HCT116 (cell line): ENCODE data around the gene PRR7. TPM values are rescaled to one million over a fixed set of nuclear protein-coding genes. Genes with fewer than 3 reads are reported as not detected.

Source experiments
- ATAC-seq: fragments of 200-7000 bp; cut with Tn5 transposase; 2 replicates; pipeline ENCODE4 v1.9.1; 2020; ENCODE audit warnings: mild to moderate bottlenecking, moderate library complexity
- BruUV-seq: library from RNA; stranded (reverse); fragments of 400-500 nt; replicated peaks from 2 replicates; lab custom pipeline; 2021; lab: Mats Ljungman, UMichigan
- CTCF ChIA-PET: fragments of 300-600 bp; sonication (Branson Sonifier 250); formaldehyde crosslinking; loops from one replicate; lab custom pipeline; 2021; ENCODE audit warnings: antibody characterized with exemption; lab: Charles Lee
- POLR2A ChIA-PET: fragments of 300-600, 350-600 bp; sonication (Branson Sonifier 250); formaldehyde crosslinking; loops from one replicate; lab custom pipeline; 2021; ENCODE audit warnings: antibody characterized with exemption; lab: Charles Lee
- RAD21 ChIA-PET, 2 experiments: fragments of 300-600 bp; sonication (Branson Sonifier 250); formaldehyde crosslinking; loops; one replicate each; lab custom pipeline; 2023; ENCODE audit warnings: low total read pairs in 2 of 2; ENCODE audit not compliant: uncharacterized antibody in 2 of 2, unreplicated experiment in 2 of 2, low non-redundant PET in 1 of 2; lab: Charles Lee
- DNase-seq: peaks from one replicate; pipeline ENCODE4 v3.0.0-alpha.2; 2010; ENCODE audit warnings: low read depth, low spot score
- H2AFZ ChIP-seq: fragments of 200-600 bp; shearing (Covaris generic), sonication (generic); 2 replicates; pipeline ENCODE4 v1.6.1; 2017; ENCODE audit warnings: low read depth, mixed run types, mixed read lengths, antibody characterized with exemption, low read length; ENCODE audit not compliant: poor library complexity, severe bottlenecking
- H3K27ac ChIP-seq: 2 replicates; pipeline ENCODE4 v1.5.1; 2012; ENCODE audit warnings: low read depth, low read length
- H3K27me3 ChIP-seq: fragments of 200-600 bp; sonication (generic); 2 replicates; pipeline ENCODE4 v1.6.1; 2016; ENCODE audit warnings: mixed run types, low read length, mixed read lengths; ENCODE audit not compliant: insufficient read depth
- H3K36me3 ChIP-seq, 2 experiments: fragments of 200-500 bp in 1 of 2; fragments of 200-600 bp in 1 of 2; sonication (Bioruptor generic) in 1 of 2; sonication (generic) in 1 of 2; 2 replicates each; pipeline versions ENCODE4 v1.5.1 to v1.6.1; 2014 to 2016; ENCODE audit warnings: low read length in 2 of 2, inconsistent platforms in 1 of 2, mixed read lengths in 1 of 2, mixed run types in 1 of 2; ENCODE audit not compliant: insufficient read depth in 2 of 2, control insufficient read depth in 1 of 2
- H3K4me1 ChIP-seq, 2 experiments: fragments of 200-600 bp in 1 of 2; sonication (generic) in 1 of 2; 2 replicates each; pipeline versions ENCODE4 v1.5.1 to v1.6.1; 2012 to 2017; ENCODE audit warnings: low read length in 2 of 2, inconsistent platforms in 1 of 2, mild to moderate bottlenecking in 1 of 2, mixed read lengths in 1 of 2, mixed run types in 1 of 2, moderate library complexity in 1 of 2; ENCODE audit not compliant: insufficient read depth in 2 of 2, control insufficient read depth in 1 of 2
- H3K4me2 ChIP-seq: fragments of 200-600 bp; sonication (generic); 2 replicates; pipeline ENCODE4 v1.6.1; 2017; ENCODE audit warnings: mixed run types, low read length, mixed read lengths
- H3K4me3 ChIP-seq, 2 experiments: fragments of 200-600 bp in 1 of 2; sonication (generic) in 1 of 2; replicated peaks in 1 of 2; 2 replicates each; pipeline ENCODE4 v1.5.1; 2011 to 2016; ENCODE audit warnings: low read length in 2 of 2, control low read depth in 1 of 2, low read depth in 1 of 2, mild to moderate bottlenecking in 1 of 2, mixed read lengths in 1 of 2, mixed run types in 1 of 2
- H3K79me2 ChIP-seq: fragments of 200-600 bp; sonication (generic); 2 replicates; pipeline ENCODE4 v1.6.1; 2017; ENCODE audit warnings: mild to moderate bottlenecking, mixed run types, low read length, moderate library complexity, mixed read lengths; ENCODE audit not compliant: insufficient read depth
- H3K9ac ChIP-seq: fragments of 200-600 bp; sonication (generic); 2 replicates; pipeline ENCODE4 v1.6.1; 2016; ENCODE audit warnings: low read length, mixed read lengths
- H3K9me2 ChIP-seq: fragments of 200-600 bp; sonication (generic), shearing (Covaris generic); 2 replicates; pipeline ENCODE4 v1.6.1; 2017; ENCODE audit warnings: mixed run types, mild to moderate bottlenecking, moderate library complexity; ENCODE audit not compliant: insufficient read depth
- H3K9me3 ChIP-seq, 2 experiments: fragments of 200-500 bp in 1 of 2; fragments of 200-600 bp in 1 of 2; sonication (Bioruptor generic) in 1 of 2; sonication (generic) in 1 of 2; 2 replicates each; pipeline ENCODE4 v1.6.1; 2014 to 2017; ENCODE audit warnings: low read length in 2 of 2, mixed read lengths in 2 of 2, inconsistent platforms in 1 of 2, low read depth in 1 of 2, mild to moderate bottlenecking in 1 of 2, mixed run types in 1 of 2, moderate library complexity in 1 of 2; ENCODE audit not compliant: control insufficient read depth in 1 of 2, insufficient read depth in 1 of 2
- H4K20me1 ChIP-seq: fragments of 200-600 bp; sonication (generic), shearing (Covaris generic); 2 replicates; pipeline ENCODE4 v1.6.1; 2017; ENCODE audit warnings: mixed run types, mild to moderate bottlenecking, moderate library complexity; ENCODE audit not compliant: insufficient read depth
- CBX3 ChIP-seq: IDR thresholded peaks from 2 replicates; pipeline ENCODE4 v1.6.1; 2012; ENCODE audit warnings: low read depth
- EZH2 ChIP-seq: fragments of 200-600 bp; sonication (generic); IDR thresholded peaks from 2 replicates; pipeline ENCODE4 v1.6.1; 2017; ENCODE audit warnings: antibody characterized with exemption, mixed run types
- EZH2phosphoT487 ChIP-seq: fragments of 200-600 bp; IDR thresholded peaks from 2 replicates; pipeline ENCODE4 v1.6.1; 2018; ENCODE audit warnings: antibody characterized with exemption, borderline replicate concordance
- FOSL1 ChIP-seq: IDR thresholded peaks from 2 replicates; pipeline ENCODE4 v1.6.1; 2012; ENCODE audit warnings: low read depth
- JUND ChIP-seq: IDR thresholded peaks from 2 replicates; pipeline ENCODE4 v1.6.1; 2012
- POLR2A ChIP-seq: IDR thresholded peaks from 2 replicates; pipeline ENCODE4 v1.7.0; 2011; ENCODE audit warnings: borderline replicate concordance; ENCODE audit not compliant: insufficient read depth, insufficient read length; ENCODE audit errors: extremely low read depth
- POLR2AphosphoS5 ChIP-seq: IDR thresholded peaks from 2 replicates; pipeline ENCODE4 v1.6.1; 2011; ENCODE audit warnings: mild to moderate bottlenecking, low read depth, low read length, moderate library complexity
- RAD21 ChIP-seq: IDR thresholded peaks from 2 replicates; pipeline ENCODE4 v1.6.1; 2012; ENCODE audit warnings: low read depth, mild to moderate bottlenecking
- TCF7L2 ChIP-seq: IDR thresholded peaks from 2 replicates; pipeline ENCODE4 v1.7.0; 2011; ENCODE audit warnings: borderline replicate concordance, inconsistent platforms; ENCODE audit not compliant: insufficient read depth, insufficient read length; ENCODE audit errors: extremely low read depth
- YY1 ChIP-seq: IDR thresholded peaks from 2 replicates; pipeline ENCODE4 v1.6.1; 2011; ENCODE audit warnings: low read length, low read depth, moderate library complexity, mild to moderate bottlenecking; ENCODE audit not compliant: insufficient replicate concordance; ENCODE audit errors: extremely low read depth
- ZFX ChIP-seq: fragments of 450-650 bp; IDR thresholded peaks from 2 replicates; pipeline ENCODE4 v1.6.1; 2017
- intact Hi-C: fragments of 100-400 bp; cut with micrococcal nuclease; formaldehyde crosslinking; loops from 2 replicates; pipeline ENCODE4 v1.10.0; 2022
- total RNA-seq: library from RNA; stranded (reverse); gene quantifications from one replicate; pipeline ENCODE4 v1.2.1, GENCODE V29; 2021; ENCODE audit not compliant: unreplicated experiment
- TF ChIP-seq, protein P1 (sequence below), 3 experiments: fragments of 200-600 bp in 1 of 3; sonication (generic) in 1 of 3; IDR thresholded peaks in 2 of 3; conservative IDR thresholded peaks in 1 of 3; 2 replicates each; pipeline ENCODE4 v1.5.1; 2012 to 2017; ENCODE audit warnings: low read depth in 2 of 3, low read length in 2 of 3, antibody characterized with exemption in 1 of 3, borderline replicate concordance in 1 of 3, control low read depth in 1 of 3, mild to moderate bottlenecking in 1 of 3, mixed read lengths in 1 of 3, mixed run types in 1 of 3, moderate library complexity in 1 of 3; ENCODE audit not compliant: insufficient read depth in 1 of 3
- TF ChIP-seq, protein P2 (sequence below): IDR thresholded peaks from 2 replicates; pipeline ENCODE4 v1.6.1; 2012; ENCODE audit warnings: low read depth
- TF ChIP-seq, protein P3 (sequence below): IDR thresholded peaks from 2 replicates; pipeline ENCODE4 v1.6.1; 2011; ENCODE audit warnings: mild to moderate bottlenecking, low read length, moderate library complexity; ENCODE audit not compliant: insufficient replicate concordance; ENCODE audit errors: extremely low read depth

Gene PRR7
- total RNA-seq, 1 experiment from 2014 or later = 39.9 TPM

DNA sequence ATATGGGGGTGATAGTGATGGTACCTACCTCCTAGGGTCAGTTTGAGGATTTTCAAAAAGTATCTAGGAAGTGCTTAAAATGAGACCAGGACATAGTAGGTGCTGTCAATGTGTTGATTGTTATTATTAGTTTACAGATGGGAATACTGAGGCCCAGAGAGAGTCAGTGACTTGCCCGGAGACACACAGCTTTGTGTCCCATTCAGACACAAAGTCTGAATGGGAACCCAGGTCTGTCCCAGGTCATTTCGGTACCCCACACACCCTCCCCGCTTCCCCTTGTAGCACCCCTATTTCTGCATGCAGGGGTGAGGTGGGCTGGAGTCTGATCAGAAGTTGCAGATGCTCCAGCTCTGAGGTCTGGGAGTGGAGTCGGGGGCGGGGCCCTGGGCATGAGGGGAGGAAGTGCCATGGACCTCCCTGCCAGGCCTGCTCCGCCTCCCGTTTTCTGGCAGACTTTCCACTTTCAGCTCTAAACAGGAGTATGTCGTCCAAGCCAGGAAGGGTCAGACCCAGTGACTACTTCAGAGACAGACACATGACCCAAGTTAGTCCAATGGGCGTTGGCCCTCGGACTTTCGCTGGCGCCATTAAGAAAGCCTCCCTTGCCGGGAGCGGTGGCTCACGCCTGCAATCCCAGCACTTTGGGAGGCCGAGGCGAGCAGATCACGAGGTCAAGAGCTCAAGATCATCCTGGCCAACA, 30.1 kb downstream of the PRR7 start:
- CTCF ChIA-PET = interaction anchor here (0.6 to 2.9 kb wide), 6 partner anchors 18 to 87 kb away, joined by 3 to 11 read pairs (median 4); partner anchors contain the start of gene PDLIM7
- Histone ChIP-seq H3K27ac (no peak overlapping the region), H3K4me2 (no peak overlapping the region), H3K36me3 (no peaks in the 10 kb centered on the region), H3K9me3 (no peaks in the 10 kb centered on the region), H3K27me3 (no peaks in the 10 kb centered on the region), H4K20me1 (no peaks in the 10 kb centered on the region), H3K9me2 (no peaks in the 10 kb centered on the region), H2AFZ (no peak overlapping the region), H3K79me2 (peaks cover 11% of the 10 kb centered on the region), H3K4me1 (peaks cover 8 to 32% of the 10 kb centered on the region in 2 experiments; a peak in 3 of 4 replicates), H3K4me3 (no peak overlapping the region), H3K9ac (no peak overlapping the region)
- intact Hi-C loops = no loop called here
- no TSS peak for BruUV-seq
- POLR2A ChIA-PET = interaction anchor here (1.9 to 6.3 kb wide), 2 partner anchors 10 to 18 kb away, joined by 5 to 54 read pairs; partner anchors contain the start of gene PDLIM7
- DNase-seq (no peak), ATAC-seq (no peak)
- TF ChIP-seq TCF7L2 = no peak
- TF ChIP-seq, protein P1, sequence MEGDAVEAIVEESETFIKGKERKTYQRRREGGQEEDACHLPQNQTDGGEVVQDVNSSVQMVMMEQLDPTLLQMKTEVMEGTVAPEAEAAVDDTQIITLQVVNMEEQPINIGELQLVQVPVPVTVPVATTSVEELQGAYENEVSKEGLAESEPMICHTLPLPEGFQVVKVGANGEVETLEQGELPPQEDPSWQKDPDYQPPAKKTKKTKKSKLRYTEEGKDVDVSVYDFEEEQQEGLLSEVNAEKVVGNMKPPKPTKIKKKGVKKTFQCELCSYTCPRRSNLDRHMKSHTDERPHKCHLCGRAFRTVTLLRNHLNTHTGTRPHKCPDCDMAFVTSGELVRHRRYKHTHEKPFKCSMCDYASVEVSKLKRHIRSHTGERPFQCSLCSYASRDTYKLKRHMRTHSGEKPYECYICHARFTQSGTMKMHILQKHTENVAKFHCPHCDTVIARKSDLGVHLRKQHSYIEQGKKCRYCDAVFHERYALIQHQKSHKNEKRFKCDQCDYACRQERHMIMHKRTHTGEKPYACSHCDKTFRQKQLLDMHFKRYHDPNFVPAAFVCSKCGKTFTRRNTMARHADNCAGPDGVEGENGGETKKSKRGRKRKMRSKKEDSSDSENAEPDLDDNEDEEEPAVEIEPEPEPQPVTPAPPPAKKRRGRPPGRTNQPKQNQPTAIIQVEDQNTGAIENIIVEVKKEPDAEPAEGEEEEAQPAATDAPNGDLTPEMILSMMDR (IDR thresholded peaks at IDR 0.05 in 2 of 3, conservative IDR thresholded peaks at IDR 0.05 in 1 of 3; ENCODE audit: borderline replicate concordance in 1 of 3, insufficient read depth in 1 of 3, low read depth in 2 of 3, low read length in 2 of 3) = no peak
- no peak for TF ChIP-seq YY1
- TF ChIP-seq JUND = no peak
- TF ChIP-seq CBX3 = no peak
- TF ChIP-seq POLR2AphosphoS5 = no peak
- TF ChIP-seq, protein P2, sequence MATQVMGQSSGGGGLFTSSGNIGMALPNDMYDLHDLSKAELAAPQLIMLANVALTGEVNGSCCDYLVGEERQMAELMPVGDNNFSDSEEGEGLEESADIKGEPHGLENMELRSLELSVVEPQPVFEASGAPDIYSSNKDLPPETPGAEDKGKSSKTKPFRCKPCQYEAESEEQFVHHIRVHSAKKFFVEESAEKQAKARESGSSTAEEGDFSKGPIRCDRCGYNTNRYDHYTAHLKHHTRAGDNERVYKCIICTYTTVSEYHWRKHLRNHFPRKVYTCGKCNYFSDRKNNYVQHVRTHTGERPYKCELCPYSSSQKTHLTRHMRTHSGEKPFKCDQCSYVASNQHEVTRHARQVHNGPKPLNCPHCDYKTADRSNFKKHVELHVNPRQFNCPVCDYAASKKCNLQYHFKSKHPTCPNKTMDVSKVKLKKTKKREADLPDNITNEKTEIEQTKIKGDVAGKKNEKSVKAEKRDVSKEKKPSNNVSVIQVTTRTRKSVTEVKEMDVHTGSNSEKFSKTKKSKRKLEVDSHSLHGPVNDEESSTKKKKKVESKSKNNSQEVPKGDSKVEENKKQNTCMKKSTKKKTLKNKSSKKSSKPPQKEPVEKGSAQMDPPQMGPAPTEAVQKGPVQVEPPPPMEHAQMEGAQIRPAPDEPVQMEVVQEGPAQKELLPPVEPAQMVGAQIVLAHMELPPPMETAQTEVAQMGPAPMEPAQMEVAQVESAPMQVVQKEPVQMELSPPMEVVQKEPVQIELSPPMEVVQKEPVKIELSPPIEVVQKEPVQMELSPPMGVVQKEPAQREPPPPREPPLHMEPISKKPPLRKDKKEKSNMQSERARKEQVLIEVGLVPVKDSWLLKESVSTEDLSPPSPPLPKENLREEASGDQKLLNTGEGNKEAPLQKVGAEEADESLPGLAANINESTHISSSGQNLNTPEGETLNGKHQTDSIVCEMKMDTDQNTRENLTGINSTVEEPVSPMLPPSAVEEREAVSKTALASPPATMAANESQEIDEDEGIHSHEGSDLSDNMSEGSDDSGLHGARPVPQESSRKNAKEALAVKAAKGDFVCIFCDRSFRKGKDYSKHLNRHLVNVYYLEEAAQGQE = no peak
- no peak for TF ChIP-seq EZH2phosphoT487
- TF ChIP-seq ZFX = no peak
- no peak for TF ChIP-seq RAD21
- TF ChIP-seq FOSL1 = no peak
- no peak for TF ChIP-seq POLR2A
- TF ChIP-seq EZH2 = no peak
- TF ChIP-seq, protein P3, sequence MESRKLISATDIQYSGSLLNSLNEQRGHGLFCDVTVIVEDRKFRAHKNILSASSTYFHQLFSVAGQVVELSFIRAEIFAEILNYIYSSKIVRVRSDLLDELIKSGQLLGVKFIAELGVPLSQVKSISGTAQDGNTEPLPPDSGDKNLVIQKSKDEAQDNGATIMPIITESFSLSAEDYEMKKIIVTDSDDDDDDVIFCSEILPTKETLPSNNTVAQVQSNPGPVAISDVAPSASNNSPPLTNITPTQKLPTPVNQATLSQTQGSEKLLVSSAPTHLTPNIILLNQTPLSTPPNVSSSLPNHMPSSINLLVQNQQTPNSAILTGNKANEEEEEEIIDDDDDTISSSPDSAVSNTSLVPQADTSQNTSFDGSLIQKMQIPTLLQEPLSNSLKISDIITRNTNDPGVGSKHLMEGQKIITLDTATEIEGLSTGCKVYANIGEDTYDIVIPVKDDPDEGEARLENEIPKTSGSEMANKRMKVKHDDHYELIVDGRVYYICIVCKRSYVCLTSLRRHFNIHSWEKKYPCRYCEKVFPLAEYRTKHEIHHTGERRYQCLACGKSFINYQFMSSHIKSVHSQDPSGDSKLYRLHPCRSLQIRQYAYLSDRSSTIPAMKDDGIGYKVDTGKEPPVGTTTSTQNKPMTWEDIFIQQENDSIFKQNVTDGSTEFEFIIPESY = no peak
- RAD21 ChIA-PET = interaction anchor here in 1 of 2 experiments (0.6 kb wide), 1 partner anchor 18 kb away, joined by 3 read pairs; no protein-coding TSS in a partner anchor
